Mesenteric fat pad (tissue), 1 donor: ENCODE results near the gene PDE4D. TPM values are rescaled to one million over a fixed set of nuclear protein-coding genes. Genes with fewer than 3 reads are reported as not detected.
"Not testable (repeated sequence)": the region's sequence is repeated elsewhere in the genome, so short reads cannot be mapped to it uniquely, and the experiment has no call there.

Source experiments
- DNase-seq: peaks from one replicate; pipeline ENCODE4 v3.0.0-alpha.2; 2020; ENCODE audit warnings: low spot score
- total RNA-seq: library from RNA; stranded (reverse); fragmentation: NEBNext Ultra II Directional; extraction: Animal tissue kit (Norgen Biotek cat#: 25700); gene quantifications from one replicate; pipeline ENCODE4 v1.2.1, GENCODE V29; 2021
- donor health status: DM: yes; HTN: yes; CAD: no.

Gene PDE4D
- total RNA-seq, 1 donor from 2014 or later: 28.8 TPM

DNA sequence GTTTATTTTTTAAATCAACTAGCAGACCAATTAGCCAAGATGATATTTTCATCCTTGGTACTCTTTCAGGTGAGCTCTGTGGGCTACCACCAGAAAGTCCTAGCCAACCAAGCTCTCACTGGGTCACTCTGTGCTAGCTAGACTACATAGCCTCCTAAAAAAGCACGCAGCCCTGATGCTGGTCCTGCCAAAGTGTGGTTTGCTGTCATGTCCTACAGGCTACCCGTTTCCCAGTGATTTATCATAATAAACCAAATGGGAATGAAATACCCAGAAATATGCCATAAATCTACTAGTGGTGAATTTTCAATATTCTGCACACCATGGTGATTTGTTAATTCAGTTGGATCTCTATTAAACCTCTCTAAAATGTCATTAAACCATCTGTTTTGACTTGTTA, 829.2 kb downstream of the PDE4D start:
- DNase-seq: no peak

DNA sequence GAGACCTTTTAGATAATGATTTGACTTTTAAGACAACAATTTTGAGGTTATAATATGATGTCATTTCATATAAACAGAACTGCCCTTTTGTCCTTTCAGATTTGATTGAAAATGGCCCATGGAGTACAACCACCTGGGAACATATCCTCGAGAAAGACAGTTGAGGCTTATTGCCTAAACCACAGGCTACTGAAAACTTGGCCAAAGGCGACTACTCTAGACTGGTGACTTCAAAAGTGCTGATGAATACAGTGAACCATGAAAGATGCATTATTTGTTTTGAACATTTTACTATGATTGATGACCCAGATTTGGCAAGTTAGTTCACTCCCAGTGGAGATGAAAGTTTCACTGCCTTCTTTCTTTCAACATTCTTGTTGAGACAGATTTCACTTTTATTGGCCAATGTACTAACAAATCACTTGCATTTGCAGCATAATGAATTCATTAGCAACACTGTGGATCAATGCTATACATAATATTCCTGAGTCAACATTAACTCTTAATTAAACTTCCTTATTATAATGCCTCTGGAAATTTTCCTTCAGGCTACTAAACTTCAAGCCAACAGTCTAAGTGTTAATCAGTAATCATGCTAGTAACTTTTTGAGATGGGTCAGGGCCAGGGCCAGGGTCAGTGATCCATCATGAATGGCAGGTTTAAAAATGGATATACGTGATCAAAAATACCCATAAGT, 830.4 kb downstream of the PDE4D start:
- no peak for DNase-seq

DNA sequence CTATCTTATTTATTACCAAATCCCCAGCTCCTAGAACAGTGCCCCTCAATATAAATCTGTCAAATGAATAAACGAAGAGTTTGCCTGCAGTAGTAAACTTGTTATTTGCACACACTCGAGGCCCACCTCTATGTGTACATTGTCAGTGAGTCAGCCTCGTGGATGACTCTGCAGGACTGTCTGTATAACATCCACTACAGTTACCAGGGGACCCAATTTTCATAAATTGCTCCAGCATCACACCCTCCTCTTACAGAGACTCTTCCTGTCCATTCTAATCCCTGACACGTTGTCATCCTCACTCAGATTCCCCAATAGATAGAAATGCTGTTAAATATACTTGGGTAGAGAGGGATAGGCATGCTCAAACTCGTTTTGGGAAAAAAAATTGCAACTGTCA, 832.1 kb downstream of the PDE4D start:
- no peak for DNase-seq

DNA sequence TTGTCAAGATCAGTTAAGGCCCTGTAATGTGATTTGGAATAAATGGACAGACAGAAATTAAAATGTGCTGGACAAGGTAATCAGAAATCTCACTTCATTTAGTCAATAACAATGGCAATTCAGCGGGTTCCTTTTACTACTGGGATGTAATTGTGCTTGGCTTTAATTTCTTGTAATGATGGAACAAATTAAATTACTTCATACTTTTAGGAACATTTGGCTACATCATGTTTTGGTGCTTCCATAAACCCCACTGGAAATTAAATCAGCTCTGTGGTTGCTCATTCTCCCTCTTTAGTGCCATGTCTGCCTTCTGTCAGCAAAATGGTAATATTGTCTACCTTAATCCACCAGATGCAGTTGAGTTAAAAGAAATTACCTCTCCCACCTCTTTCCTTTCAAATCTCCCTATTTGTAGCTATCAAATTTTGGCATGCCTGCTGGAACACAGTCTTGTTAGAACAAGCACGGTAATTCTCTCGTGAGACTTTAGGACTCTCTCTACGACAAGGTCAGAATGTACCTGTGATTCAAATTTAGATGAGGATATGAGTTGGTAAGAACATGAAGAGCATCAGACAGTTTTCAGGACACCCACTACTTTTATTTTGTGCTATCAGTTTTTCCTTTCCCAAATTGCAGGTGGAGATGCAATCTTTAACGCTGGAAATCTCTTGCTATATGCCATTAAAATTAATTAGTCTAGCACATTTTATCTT, 834.4 kb downstream of the PDE4D start:
- no peak for DNase-seq

DNA sequence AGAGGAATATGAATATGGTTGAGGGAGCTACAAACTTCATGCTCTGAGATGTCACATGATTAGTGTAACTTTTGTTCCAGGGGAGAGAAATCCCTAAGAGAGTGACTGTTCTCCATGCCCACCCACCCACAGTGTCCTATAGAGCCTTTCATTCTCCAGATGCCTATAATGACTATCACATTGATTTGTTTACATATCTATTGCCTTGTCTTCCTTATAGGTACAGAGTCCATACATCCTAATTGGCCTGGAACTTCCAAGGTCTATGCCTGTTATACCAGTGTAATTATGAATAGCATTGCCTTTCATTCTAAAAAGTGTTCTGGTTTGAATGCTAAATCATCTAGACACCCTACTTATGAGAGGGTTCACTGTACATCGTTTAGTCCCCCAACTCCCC, 835.3 kb downstream of the PDE4D start:
- no peak for DNase-seq

DNA sequence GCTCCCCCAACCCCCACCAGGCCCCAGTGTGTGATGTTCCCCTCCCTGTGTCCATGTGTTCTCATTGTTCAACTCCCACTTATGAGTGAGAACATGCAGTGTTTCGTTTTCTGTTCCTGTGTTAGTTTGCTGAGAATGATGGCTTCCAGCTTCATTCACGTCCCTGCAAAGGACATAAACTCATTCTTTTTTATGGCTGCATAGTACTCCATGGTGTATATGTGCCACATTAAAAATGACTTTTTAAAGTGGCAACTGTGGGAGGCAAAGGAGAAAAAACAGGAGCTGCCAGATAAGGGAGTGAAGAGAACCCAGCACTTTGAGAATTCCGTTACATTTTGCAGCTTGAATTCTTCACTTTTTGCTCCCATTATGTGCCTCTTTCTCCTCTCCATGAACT, 836.9 kb downstream of the PDE4D start:
- DNase-seq: not testable (repeated sequence)

DNA sequence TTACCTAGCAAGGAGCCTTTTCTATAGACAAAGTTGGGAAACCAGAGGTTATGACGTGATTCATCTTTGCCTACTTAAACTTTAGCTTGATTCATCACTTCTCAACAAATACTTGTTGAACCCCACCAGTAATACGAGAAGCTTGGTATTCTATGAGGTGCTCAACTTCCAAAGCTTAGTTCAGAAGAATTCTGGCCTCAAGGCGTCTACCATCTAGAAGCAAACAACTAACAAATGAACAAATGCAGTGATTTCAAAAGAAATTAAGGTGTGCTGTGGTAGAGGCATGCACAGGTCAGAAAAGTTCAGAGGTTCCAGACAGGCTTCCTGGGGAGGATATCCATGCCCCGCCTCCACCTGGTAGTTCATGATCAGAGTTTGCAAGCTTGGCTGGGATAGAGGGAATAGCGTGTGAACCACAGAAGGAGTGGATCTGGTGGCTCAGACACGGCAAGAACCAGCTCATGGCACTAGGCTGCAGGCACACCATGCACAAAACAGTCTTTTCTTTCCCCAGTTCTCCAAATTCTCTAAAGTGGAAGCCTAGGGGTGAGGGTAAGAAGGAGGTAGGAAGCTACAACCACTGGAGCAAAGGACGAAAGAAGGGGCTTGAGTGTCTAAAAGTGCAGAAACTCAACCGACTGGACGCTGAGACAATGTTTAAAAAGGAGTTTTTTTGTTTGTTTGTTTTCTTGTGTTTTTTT, 837.6 kb downstream of the PDE4D start:
- DNase-seq: no peak

DNA sequence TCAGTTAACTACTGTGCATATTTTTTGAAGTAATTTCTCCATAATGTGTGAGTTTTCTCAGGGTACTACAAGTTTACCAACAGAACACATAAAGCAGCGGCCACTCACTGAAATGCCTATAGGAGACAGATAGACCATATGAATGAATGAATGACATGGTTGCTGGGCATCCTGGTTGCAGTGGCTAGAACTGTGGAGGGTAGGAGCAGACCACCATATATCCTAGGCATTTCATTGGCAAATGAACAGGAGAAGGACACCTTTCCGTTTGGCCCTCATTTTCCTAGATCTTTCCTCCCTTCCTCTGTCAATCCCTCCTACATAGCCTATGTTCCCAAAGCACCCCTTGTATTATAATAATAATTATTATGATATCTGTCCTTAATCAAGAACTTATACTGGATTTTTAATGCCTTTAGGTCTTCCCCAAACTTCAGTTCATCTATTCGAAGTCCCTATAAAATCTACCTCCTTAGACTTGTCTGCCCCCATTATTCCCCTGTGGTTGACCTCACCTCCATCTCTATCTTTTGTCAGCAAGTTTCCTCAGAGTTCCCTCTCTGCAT, 838.5 kb downstream of the PDE4D start:
- no peak for DNase-seq

DNA sequence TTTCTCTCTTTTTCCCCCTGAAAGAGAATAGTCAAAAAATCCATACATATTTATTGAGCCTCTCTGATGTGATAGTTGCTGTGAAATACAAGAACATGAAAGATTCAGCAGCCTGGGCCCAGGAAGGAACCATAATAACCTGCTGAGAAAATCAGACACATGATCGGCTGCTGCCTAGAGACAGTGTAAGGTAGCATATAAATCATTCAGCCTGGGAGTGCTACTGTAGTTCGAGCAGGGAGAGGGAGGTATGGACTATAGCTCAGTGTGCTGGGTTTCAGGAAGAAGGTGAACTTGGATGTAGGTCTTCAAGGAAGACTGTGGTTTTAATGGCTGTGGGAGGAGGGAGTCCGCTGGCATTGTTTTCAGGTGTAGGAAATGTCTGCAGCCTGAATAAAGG, 841.6 kb downstream of the PDE4D start:
- no peak for DNase-seq

DNA sequence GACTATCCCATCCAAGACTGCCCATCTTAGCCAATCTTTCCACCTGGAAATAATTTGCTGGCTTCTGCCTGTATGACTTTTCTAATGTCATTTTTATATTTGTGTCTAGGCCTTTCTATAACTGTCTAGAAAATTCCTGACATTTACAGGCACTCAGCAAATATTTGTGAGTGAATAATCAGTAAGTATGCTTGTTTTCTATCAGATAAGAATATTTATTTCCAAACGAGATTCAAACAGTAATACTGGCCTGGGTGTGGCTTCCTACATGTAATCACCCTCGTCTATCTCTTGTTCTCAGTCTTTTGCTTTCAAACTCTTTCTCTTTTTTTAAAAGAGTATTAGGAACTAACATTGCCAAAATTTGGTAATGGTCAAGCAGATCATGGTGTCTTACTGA, 844.4 kb downstream of the PDE4D start:
- no peak for DNase-seq

DNA sequence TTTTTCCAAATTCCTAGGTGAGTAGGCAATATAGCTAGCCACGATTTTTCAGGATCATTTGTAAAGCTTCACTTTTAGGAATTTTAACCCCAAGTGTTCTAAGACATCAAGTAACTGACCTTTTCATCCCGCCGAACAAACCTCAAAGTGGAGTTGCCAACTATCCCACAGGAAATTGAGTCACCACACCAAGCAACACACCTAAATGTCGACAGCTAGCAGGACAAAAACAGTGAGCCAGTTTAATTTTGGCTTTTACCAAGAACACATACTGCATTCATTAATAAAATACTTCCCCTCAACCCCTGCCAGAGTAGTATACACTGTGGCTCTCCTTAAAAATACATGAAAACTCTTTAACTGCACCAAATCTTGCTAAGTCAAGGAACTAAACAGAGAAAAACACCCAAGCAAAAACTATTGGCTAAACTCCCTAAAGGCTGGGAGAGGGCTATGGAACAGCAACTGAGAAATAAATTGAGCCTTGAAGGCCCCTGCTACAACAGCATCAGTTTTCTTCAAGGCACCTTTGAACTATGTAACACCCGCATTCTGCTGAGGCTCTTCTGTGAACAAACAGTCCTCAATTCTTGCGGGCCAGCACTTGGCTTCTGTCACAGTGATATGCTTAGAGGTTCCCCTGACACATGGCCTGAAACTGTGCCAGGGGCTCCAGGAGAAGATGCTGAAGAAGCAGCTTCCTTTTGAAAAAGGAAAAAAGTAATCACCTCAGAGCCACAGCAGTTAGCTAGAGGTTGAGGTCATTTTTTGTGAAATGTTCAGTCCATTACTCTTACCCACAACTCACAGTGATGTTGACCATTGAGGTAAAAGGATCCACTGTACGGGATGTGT, 851.1 kb downstream of the PDE4D start:
- no peak for DNase-seq

DNA sequence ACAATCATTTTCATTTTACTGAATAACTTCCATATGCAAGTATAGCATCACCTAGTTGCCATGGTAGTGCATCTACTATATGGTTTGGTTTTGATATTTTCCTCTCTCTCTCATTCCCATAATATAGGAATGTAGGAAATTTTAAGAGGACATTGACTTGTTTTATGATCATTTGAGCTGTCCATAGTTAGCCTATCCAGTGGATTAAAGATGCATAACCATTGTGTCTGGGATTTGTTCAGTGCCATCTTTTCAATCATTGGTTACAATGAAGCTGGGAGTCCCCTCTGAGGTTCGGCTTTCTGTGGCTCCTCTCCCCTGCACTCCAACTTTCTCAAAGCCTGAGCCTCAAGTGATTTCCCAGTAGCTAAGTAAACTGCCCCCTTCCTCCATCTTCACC, 852.2 kb downstream of the PDE4D start:
- DNase-seq: no peak

DNA sequence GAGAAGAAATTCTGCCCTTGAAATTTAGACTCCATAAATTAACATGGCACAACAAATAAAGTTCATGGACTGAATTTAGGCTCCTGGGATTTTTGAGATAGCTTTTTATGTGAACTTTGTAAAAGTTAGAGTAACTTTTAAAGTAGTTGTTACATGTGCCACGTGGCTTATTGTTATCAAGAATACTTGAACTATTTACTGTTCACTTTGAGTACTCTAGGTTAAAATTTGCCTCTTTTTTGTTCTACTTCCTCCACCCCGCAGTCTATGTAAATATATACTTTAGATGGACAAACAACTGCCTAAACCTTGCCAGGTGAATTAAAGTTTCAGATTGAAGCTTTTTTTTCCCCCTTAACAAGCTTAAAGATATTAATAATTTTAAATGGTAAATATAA, 852.7 kb downstream of the PDE4D start:
- DNase-seq: no peak

DNA sequence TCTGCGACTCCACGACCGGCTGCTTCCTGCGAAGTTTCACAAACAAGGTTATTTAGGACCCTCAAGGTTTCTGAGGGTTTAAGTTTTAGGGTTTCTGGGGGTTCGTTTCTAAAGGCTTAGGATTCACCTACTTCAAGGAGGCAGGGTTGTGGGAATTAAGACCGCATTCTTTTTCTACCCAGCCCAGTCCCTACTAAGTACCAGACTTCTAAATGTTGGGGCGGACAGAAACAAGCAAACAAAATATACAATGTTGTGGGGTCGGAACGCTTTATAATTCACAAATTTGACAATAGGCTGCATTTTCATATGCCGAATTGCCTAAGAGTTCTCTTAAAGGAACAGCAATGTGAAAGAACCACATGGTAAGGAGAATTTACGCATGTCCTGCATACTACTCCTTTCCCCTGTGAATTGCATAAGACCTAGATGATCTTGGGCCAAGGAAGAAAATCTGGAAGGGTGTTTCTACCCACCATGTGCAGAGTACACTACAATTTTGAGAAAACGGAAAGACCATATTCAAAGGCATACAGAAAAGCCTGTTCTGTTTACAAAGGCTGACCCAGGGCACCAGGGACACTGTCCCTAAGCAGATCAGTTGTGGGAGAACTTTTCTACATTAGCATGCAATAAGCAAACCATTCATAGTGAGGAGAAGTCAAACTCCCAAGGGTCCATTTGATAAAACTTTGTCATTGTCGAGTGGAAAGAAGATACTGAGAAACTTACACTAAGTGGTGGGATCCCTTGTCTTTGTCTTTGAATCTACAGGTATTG, 853.3 kb downstream of the PDE4D start:
- DNase-seq: no peak

DNA sequence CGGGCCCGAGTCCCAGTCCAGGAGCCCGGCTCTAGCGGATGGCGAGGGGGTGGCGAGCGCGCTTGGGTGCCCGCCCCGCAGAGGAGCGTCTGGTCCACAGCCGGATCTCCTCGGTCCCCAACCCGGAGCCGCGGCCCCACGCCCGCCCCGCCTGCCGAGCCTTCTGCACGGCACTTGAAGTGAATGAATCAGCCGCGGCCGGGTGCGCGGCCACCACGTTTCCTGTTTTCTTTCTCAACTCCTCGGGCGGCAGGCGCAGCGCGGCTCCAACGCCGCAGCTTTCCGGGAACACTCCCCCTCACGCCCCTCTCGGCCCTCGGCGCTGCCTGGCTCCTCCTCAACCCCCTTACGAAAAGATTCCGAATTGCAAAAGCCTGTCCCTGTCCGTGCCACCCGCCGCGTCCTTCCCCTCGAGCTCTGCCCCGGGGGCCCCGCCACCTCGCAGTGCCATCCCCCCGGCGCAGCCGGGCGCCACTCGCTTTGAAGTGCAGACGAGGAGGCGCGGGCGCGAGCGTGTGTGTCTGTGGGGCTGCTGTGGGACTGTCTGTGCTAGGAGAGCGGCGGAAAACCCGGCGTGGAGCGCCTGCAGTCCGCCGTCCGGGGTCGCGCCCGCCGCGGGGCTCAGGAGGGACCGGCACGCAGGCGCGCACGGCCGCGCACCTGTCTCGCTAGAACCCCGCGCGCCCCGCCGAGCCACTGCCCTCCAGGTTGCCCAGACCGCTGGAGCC, 854.1 kb downstream of the PDE4D start:
- DNase-seq: peak; percentile 97

DNA sequence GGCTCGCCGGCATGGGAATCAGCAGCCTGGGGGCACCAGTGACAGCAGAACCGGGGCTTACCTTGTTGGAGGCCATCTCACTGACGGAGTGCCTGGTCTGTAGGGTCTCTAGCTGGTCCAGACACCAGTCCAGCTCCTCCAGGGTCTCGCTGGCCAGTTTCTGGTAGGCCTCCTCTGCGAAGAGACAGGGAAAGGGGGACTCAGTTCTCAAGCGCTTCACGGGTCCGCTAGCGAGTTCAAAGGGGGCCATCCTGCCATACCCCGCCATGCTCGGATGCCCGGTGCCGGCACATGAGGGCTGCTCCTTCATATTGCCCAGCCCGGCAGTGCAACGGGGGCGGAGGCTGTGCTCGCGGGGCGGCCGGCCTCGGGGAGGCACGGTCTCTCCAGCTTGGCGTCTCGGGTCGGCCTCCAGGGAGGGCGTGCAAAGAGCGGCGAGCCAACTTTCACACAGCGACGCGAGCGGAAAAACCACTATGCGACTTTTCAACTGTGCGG, 854.7 kb downstream of the PDE4D start:
- no peak for DNase-seq

DNA sequence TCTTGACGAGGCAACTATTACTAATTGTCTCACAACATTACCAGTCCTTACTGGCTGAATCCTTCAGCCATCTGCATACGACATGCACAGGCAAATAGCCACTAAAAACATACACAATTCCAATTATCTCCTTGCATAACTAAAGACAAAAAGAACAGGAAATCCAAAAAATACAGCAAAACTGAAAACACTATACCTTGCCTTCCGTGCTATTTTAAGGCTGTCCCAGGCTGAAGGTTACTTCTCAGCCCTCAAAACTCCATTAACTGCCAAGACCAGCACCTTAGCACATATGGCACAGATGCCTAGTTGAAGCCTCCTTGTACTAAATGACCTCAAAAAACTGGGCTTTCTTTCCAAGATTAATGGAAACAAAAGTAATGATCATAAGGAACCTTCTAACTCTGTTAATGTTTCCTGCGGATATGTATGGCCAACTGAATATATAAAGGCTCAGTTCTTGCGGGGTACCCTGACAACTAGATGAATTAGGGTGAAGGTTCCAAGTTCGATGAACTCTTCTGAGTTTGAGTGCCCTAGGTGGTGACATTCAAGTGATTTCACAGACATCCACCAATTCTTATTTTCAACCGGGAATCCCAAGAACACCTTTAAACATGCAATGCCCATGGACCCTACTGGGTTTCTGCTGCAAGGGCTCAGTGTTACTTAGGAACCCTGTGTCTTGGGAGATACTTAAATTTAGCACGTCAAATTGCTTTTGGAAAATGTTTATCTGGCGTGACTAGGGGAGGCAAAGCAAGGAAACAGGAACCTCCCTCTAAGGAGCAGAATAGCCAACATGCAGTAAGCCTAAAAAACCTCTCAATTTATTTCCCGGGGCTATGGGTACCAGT, 855.4 kb downstream of the PDE4D start:
- no peak for DNase-seq

DNA sequence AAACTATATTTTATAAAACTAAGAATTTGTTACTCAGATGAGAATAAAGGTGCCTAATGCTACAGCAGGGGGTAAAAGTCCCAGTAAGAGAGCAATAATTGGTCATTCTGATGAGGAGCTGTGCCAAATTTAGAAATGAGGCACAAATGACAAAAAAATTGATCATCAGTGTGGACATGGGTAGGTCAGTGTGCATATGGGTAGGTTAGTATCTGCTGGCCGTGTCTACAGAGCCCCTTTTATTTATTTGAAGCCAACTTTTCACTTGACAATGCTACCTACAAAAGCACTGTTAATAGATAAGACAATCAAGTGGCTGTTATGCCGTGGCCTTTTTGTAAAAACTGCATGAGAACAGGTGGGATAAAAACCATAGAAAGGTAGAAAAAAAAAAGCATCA, 856.1 kb downstream of the PDE4D start:
- no peak for DNase-seq

DNA sequence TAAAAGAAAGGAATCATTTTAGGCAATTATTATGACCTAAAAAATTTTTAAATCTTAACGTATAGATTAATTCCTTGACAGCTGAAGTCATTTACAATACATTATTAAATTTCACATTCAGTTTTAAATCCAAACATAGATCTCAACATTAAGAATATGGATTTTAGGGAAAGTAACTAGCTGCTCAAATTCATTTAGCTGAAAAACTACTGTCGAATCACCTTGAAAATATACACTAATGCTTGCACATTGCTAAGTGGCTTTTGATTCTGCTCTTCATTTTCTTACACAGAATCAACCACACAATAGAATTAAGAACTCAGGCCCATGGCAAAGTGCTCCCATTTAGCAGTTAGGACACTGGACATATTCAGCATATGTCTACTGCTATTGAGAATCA, 856.5 kb downstream of the PDE4D start:
- no peak for DNase-seq
